SIG-M5 treated with dmso at 0.1 percent for 504 hours (cell line): Measurements from ENCODE around the gene PIGB.
"Not testable (repeated sequence)": the region's sequence is repeated elsewhere in the genome, so short reads cannot be mapped to it uniquely, and the experiment has no call there.

Experiments used
- DNase-seq: peaks from one replicate; lab custom pipeline; 2025; ENCODE audit not compliant: unreplicated experiment; lab: John Stamatoyannopoulos, UW

The PIGB gene

GRCh38 chr15:55372701-55373440 lies 53.8 kb downstream of the PIGB start:
- DNase-seq = no peak

DNA sequence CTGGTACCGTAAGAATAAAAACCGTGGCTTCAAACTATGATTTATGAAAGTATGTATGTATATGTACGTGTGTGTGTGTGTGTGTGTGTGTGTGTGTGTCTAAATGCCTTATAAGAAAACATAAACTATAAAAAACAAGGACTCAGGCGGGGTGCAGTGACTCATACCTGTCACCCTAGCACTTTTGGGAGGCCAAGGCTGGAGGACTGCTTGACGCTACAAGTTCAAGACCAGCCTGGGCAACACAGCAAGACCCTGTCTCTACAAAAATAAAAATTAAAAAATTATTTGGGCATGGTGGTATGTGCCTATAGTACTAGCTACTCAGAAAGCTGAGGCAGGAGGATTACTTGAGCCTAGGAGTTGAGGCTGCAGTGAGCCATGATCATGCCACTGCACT lies 60.1 kb downstream of the PIGB start:
- no peak for DNase-seq

DNA sequence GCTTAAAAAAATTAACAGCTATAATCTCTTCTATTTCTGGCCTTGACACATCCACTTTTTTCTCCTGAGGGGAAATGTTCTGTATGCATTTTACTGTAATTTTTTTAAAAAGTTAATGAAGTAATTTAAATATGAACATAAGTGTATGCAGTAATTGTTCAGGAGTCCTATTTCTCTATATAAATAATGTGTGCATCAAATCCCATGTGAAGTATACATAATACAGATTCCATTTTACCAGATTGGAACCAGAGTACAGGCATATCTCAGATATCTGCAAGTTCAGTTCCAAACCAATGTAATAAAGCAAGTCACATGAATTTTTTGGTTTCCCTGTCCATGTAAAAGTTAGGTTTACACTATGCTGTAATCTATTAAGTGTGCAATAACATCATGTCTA lies 62.6 kb downstream of the PIGB start:
- no peak for DNase-seq

GRCh38 chr15:55383687-55384086 lies 64.7 kb downstream of the PIGB start:
- DNase-seq = no peak

DNA sequence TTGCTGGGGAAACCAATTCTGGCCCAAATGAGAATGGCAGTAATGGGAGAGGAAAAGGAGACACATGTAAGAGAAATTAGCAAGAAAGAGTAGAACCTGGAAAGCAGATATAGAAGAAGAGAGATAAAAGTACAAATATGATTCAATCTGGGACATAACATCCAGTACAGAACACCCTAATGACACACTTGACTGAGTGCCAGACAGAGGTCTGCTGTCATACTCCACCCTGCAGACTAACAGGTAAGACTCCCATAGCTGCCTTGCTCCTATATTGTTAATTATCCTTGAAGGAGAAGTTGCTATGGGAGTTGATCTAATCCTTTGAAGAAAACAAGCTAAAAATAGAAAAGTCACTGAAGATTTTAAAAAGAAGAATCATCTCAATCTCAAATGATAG lies 68.0 kb downstream of the PIGB start:
- DNase-seq = no peak

DNA sequence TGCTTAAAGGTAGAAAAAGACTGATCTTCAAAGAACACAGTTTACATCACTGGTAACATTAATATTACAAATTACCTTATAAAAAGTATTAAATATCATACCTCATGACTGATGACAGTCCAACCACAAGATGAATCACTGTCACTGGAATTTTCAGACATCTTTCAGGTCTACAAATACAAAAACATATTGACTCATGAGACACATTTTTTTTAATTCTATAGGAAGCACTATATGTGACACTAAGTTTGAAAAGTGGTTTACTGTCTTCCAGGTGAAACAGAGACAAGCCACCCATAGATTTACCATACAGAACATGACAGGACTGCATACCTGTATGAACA lies 70.2 kb downstream of the PIGB start:
- DNase-seq = no peak

- peak; percentile 36 for DNase-seq
Measured at GRCh38 chr15:55394694-55395093, 75.7 kb downstream of the PIGB start.

DNA sequence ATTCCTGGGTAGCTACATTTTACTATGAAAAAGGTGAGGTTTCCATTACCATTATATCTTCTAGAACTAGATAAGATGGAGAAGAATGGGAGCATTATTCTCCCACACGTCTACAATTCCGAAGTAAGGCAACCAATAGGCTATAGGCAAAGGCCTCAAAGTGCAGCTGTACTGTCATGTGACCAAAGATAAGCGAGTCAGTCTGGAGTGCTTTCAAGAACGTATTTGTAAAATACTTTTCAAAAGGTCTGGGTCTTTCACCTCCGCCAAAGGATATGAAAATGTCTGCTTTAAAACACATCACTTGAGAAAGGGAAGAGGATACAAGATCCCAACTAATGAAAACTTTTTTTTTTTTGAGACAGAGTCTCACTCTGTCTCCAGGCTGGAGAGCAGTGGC lies 79.2 kb downstream of the PIGB start:
- DNase-seq = no peak

DNA sequence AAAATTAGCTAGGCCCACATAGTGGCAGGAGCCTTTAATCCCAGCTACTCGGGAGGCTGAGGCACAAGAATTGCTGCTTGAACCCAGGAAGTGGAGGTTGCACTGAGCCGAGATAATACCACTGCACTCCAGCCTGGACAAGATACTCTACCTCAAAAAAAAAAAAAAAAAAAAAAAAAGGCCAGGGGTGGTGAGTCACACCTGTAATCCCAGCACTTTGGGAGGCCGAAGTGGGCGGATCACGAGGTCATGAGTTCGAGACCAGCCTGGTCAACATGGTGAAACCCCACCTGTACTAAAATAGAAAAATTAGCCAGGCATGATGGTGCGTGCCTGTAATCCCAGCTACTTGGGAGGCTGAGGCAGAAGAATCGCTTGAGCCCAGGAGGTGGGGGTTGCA lies 81.0 kb downstream of the PIGB start:
- DNase-seq = not testable (repeated sequence)

DNA sequence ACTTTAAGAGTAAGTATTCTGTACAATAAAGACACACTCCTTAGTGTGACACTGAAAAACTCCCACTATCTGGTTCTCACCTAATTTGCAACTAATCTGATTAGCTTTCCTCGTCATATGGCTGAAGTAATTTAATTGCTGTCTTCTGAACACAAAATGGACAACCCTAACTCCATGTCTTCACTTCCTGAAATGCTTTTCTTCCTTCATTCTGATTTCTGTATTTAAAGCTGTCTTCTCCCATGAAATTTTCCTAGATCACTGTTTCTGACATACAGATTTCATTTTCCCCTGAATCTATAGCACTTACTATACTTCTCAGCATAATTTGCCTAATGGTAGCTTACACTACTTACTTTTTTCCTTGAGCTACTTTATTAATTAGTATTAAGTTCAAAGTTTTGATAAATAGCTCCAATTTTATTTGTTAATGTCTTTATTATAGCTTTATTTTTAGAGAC lies 82.8 kb downstream of the PIGB start:
- DNase-seq = no peak

- no peak for DNase-seq
Measured at GRCh38 chr15:55402707-55403106, 83.7 kb downstream of the PIGB start.

DNA sequence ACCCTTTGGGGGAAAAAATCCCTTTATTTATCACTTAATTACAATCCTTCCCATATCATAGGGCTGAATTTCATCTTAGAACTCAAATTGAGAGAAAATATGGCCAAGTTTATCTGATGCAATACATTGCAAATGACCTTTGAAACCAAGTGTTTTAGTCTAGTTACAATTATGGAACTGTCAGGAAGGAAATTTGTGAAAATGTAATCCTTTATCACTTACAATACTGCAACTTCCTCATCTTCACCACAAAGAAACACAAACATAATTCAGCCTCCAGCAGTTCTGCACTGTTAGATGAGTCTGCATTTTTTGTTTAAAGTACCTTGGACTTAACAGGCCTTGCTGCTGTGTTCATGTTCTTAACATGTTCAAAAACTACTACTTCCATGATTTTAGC lies 84.5 kb downstream of the PIGB start:
- DNase-seq = peak; percentile 94
